Osteoblast (primary cell): Measurements from ENCODE around the gene RAB11B. TPM values are rescaled to one million over a fixed set of nuclear protein-coding genes. Genes with fewer than 3 reads are reported as not detected.

Source experiments
- DNase-seq: peaks from one replicate; pipeline ENCODE4 v3.0.0; 2011; ENCODE audit warnings: low spot score, mixed read lengths; ENCODE audit not compliant: insufficient read length; ENCODE audit errors: missing footprints
- H2AFZ ChIP-seq: 2 replicates; pipeline ENCODE4 v1.6.0; 2011; ENCODE audit warnings: mild to moderate bottlenecking, low read length
- H3K27ac ChIP-seq: 2 replicates; pipeline ENCODE4 v1.5.1; 2011; ENCODE audit warnings: mild to moderate bottlenecking, low read depth, low read length, moderate library complexity
- H3K27me3 ChIP-seq: 2 replicates; pipeline ENCODE4 v1.6.0; 2012; ENCODE audit warnings: mild to moderate bottlenecking, control low read depth, inconsistent platforms, low read length, moderate library complexity; ENCODE audit not compliant: insufficient read depth
- H3K36me3 ChIP-seq: 2 replicates; pipeline ENCODE4 v1.5.1; 2011; ENCODE audit warnings: mild to moderate bottlenecking, low read length, control low read depth, moderate library complexity; ENCODE audit not compliant: insufficient read depth
- H3K4me1 ChIP-seq: 2 replicates; pipeline ENCODE4 v1.5.1; 2011; ENCODE audit warnings: mild to moderate bottlenecking, low read length, control low read depth, moderate library complexity; ENCODE audit not compliant: insufficient read depth
- H3K4me2 ChIP-seq: 2 replicates; pipeline ENCODE4 v1.6.0; 2011; ENCODE audit warnings: mild to moderate bottlenecking, low read length; ENCODE audit not compliant: insufficient read depth
- H3K4me3 ChIP-seq: fragments of 200-600 bp; sonication (generic); 3 replicates; pipeline ENCODE4 v1.5.1; 2012; ENCODE audit warnings: mild to moderate bottlenecking, low read length, inconsistent platforms; ENCODE audit not compliant: insufficient read depth
- H3K79me2 ChIP-seq: 2 replicates; pipeline ENCODE4 v1.6.0; 2012; ENCODE audit warnings: mild to moderate bottlenecking, low read length, control low read depth, inconsistent platforms; ENCODE audit not compliant: insufficient read depth
- H3K9me3 ChIP-seq: 2 replicates; pipeline ENCODE4 v1.5.1; 2011; ENCODE audit warnings: low read depth, low read length, control low read depth
- H4K20me1 ChIP-seq: 2 replicates; pipeline ENCODE4 v1.6.0; 2012; ENCODE audit warnings: mild to moderate bottlenecking, low read length, control low read depth; ENCODE audit not compliant: insufficient read depth
- CTCF ChIP-seq: IDR thresholded peaks from 2 replicates; pipeline ENCODE4 v1.5.1; 2011; ENCODE audit warnings: mild to moderate bottlenecking, low read depth, low read length, moderate library complexity; ENCODE audit errors: extremely low read depth
- total RNA-seq: library from RNA; depleted of rRNA; stranded (reverse); fragments of >200 nt; gene quantifications from 2 replicates; pipeline ENCODE4 v1.2.3, GENCODE V29; 2012

Gene RAB11B
- total RNA-seq, 1 donor: 24.2 TPM

DNA sequence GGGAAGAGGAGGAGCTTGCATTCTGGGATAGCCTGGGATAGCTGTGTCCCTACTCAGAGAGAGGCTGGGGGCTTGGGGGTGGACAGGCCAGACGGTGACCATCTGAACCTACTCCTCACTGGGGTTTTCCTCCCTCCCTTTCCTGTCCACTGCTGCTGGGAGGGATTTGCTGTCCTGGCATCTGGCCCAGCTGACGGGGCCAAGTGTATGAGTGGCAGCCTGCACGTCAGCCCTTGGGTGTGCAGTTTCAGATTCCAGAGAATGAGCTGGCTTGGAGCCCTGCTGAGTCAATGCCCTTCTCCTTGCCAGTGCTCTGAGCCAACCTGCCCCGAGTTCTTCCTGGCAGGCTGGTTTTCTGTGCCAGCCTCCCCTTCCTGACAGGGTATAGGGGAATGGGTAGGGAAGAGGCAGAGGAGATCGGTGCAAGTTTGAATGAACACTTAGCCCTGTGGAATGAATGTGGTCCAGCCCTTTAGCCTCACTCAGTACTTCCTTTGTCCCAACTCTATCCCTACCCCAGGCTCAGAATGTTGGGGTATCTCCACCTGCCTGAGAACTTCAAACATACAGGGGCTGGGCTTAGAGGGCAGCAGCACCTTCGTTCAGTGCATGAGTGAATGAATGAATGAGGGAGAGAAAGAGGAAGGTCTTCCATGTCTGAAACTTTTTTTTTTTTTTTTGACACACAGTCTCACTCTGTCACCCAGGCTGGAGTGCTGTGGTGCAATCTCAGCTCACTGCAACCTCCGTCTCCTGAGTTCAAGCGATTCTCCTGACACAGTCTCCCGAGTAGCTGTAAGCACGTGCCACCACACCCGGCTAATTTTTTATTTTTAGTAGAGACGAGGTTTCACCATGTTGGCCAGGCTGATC lies 28.0 kb upstream of the RAB11B start:
- Histone ChIP-seq H3K4me2 (peak overlapping the region; percentile 52), H3K27me3 (no peaks in the 10 kb centered on the region), H3K79me2 (no peaks in the 10 kb centered on the region), H3K27ac (peak overlapping the region; percentile 88), H2AFZ (no peak overlapping the region), H3K9me3 (no peaks in the 10 kb centered on the region), H3K36me3 (no peaks in the 10 kb centered on the region), H3K4me1 (peaks cover 39% of the 10 kb centered on the region), H3K4me3 (no peak overlapping the region), H4K20me1 (peaks cover 15% of the 10 kb centered on the region)
- no peak for TF ChIP-seq CTCF
- DNase-seq: peak; percentile 98

DNA sequence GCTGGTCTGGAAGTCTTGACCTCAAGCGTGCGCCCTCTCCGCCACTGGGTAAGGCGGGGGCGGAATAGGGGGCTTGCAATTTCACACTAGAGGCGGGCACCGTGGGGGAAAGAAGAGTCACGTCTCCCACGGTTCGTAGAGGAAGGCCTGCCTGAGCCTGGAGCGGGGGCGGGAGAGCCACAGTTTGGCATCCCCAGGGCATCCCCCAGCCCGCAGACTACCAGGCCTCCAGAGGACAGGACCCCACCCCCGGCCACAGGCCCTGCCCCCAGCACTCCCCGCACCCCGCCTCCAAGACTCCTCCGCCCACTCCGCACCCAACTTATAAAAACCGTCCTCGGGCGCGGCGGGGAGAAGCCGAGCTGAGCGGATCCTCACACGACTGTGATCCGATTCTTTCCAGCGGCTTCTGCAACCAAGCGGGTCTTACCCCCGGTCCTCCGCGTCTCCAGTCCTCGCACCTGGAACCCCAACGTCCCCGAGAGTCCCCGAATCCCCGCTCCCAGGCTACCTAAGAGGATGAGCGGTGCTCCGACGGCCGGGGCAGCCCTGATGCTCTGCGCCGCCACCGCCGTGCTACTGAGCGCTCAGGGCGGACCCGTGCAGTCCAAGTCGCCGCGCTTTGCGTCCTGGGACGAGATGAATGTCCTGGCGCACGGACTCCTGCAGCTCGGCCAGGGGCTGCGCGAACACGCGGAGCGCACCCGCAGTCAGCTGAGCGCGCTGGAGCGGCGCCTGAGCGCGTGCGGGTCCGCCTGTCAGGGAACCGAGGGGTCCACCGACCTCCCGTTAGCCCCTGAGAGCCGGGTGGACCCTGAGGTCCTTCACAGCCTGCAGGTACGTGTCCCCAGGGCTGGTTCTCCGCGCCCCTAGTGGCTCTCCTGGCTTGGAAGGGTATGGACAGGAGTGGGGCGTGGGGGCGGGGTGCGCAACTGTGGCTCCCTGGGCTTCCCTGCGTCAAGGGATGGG lies 26.1 kb upstream of the RAB11B start, which contains the start of gene ANGPTL4:
ANGPTL4 (plus strand) TSS at position 353 of the 969 bp plus-strand sequence; CDS start at position 520, 167 bp downstream.
- peak within 1 kb of the TSS; percentile 79 for H3K4me2 ChIP-seq
- peak; percentile 91 for DNase-seq
- H3K9me3 ChIP-seq: no peaks in the 10 kb centered on the region
- peaks cover 8% of the 10 kb centered on the region for H3K36me3 ChIP-seq
- peaks cover 20% of the 10 kb centered on the region for H4K20me1 ChIP-seq
- no peaks in the 10 kb centered on the region for H3K27me3 ChIP-seq
- H3K4me1 ChIP-seq: peaks cover 52% of the 10 kb centered on the region
- peak within 1 kb of the TSS; percentile 80 for H3K27ac ChIP-seq
- no peaks in the 10 kb centered on the region for H3K79me2 ChIP-seq
- peak within 1 kb of the TSS; percentile 86 for H3K4me3 ChIP-seq
- TF ChIP-seq CTCF: peak; percentile 11
- H2AFZ ChIP-seq: peak within 1 kb of the TSS; percentile 41

DNA sequence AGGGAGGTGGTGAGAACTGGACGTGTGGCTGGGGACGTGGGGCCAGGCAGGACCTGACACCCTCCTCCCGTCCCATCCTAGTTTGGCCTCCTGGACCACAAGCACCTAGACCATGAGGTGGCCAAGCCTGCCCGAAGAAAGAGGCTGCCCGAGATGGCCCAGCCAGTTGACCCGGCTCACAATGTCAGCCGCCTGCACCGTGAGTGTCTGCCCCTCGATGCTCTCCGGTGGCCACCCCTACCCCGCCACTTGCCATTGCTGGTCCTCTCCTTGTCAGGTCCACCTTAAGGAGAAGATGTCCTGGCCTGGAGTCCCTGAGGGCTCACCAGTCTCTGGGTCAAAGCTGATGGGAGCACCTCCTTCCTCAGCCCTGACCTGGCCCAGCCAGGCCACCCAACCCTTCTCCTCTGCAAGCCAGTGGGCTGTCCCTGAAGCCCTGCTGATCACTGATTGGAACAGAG lies 24.0 kb upstream of the RAB11B start:
- peaks cover 19% of the 10 kb centered on the region for H3K36me3 ChIP-seq
- H3K4me2 ChIP-seq: peak overlapping the region; percentile 79
- no peak for TF ChIP-seq CTCF
- H3K9me3 ChIP-seq: no peaks in the 10 kb centered on the region
- H3K4me1 ChIP-seq: peaks cover 52% of the 10 kb centered on the region
- H3K79me2 ChIP-seq: no peaks in the 10 kb centered on the region
- peak; percentile 85 for DNase-seq
- peak overlapping the region; percentile 55 for H3K4me3 ChIP-seq
- peaks cover 21% of the 10 kb centered on the region for H4K20me1 ChIP-seq
- H2AFZ ChIP-seq: no peak overlapping the region
- no peaks in the 10 kb centered on the region for H3K27me3 ChIP-seq
- no peak overlapping the region for H3K27ac ChIP-seq
